Stimulated activated CD8-positive, alpha-beta memory T cell treated with anti-CD3 and anti-CD28 coated beads, Interleukin-15, amount 100 ng/mL, for 48 hours (primary cell): Measurements from ENCODE around the gene ZNF800.
A peak's percentile ranks its signal among the peaks of the same experiment; 100 is the strongest.
"Not testable (repeated sequence)": the region's sequence is repeated elsewhere in the genome, so short reads cannot be mapped to it uniquely, and the experiment has no call there.

Experiments used
- DNase-seq, 2 donors: peaks; one replicate each; pipeline ENCODE4 v3.0.0-alpha.2; 2020; ENCODE audit warnings: low read depth in 2 of 2

Gene ZNF800

GRCh38 chr7:127392566-127393367 lies at the start of gene ZNF800:
Gene ZNF800, minus strand, starts transcription at chr7:127392708. Its CDS starts 1,151 bp downstream, at chr7:127391557.
- peak; percentile 85 to 88 for DNase-seq

GRCh38 chr7:127440206-127440605 lies 47.7 kb upstream of the ZNF800 start:
- DNase-seq = no peak

- DNase-seq = no peak
Observed at GRCh38 chr7:127438836-127439235, 46.3 kb upstream of the ZNF800 start.

GRCh38 chr7:127437837-127438236 lies 45.3 kb upstream of the ZNF800 start:
- no peak for DNase-seq

GRCh38 chr7:127437241-127437640 lies 44.7 kb upstream of the ZNF800 start:
- no peak for DNase-seq

GRCh38 chr7:127429281-127429680 lies 36.8 kb upstream of the ZNF800 start:
- not testable (repeated sequence) for DNase-seq

- DNase-seq = no peak
Observed at GRCh38 chr7:127419196-127419595, 26.7 kb upstream of the ZNF800 start.

GRCh38 chr7:127418459-127418858 lies 26.0 kb upstream of the ZNF800 start:
- no peak for DNase-seq

GRCh38 chr7:127417346-127417745 lies 24.8 kb upstream of the ZNF800 start:
- DNase-seq = no peak

GRCh38 chr7:127415060-127415742 lies 22.7 kb upstream of the ZNF800 start:
- no peak for DNase-seq

GRCh38 chr7:127413962-127414361 lies 21.5 kb upstream of the ZNF800 start:
- no peak for DNase-seq

GRCh38 chr7:127413326-127413725 lies 20.8 kb upstream of the ZNF800 start:
- no peak for DNase-seq

GRCh38 chr7:127411176-127411575 lies 18.7 kb upstream of the ZNF800 start:
- DNase-seq = no peak

GRCh38 chr7:127409629-127410028 lies 17.1 kb upstream of the ZNF800 start:
- DNase-seq = no peak

GRCh38 chr7:127404286-127405072 lies 12.0 kb upstream of the ZNF800 start:
- no peak for DNase-seq

GRCh38 chr7:127396184-127396583 lies 3.7 kb upstream of the ZNF800 start:
- peak in 1 of 2 donors; percentile 42 for DNase-seq

- DNase-seq = not testable (repeated sequence)
Observed at GRCh38 chr7:127395104-127395503, 2.6 kb upstream of the ZNF800 start.

GRCh38 chr7:127393368-127394058 lies 1.0 kb upstream of the ZNF800 start:
- DNase-seq = no peak

- DNase-seq = peak; percentile 51 to 58
Observed at GRCh38 chr7:127392182-127392565, 334 bp downstream of the ZNF800 start.

- DNase-seq = peak; percentile 24 to 38
Observed at GRCh38 chr7:127391591-127392181, 822 bp downstream of the ZNF800 start.
